ENCODE measurements around the gene ZNF136.
A peak's percentile ranks its signal among the peaks of the same experiment; 100 is the strongest.

ZNF136 gene

DNA sequence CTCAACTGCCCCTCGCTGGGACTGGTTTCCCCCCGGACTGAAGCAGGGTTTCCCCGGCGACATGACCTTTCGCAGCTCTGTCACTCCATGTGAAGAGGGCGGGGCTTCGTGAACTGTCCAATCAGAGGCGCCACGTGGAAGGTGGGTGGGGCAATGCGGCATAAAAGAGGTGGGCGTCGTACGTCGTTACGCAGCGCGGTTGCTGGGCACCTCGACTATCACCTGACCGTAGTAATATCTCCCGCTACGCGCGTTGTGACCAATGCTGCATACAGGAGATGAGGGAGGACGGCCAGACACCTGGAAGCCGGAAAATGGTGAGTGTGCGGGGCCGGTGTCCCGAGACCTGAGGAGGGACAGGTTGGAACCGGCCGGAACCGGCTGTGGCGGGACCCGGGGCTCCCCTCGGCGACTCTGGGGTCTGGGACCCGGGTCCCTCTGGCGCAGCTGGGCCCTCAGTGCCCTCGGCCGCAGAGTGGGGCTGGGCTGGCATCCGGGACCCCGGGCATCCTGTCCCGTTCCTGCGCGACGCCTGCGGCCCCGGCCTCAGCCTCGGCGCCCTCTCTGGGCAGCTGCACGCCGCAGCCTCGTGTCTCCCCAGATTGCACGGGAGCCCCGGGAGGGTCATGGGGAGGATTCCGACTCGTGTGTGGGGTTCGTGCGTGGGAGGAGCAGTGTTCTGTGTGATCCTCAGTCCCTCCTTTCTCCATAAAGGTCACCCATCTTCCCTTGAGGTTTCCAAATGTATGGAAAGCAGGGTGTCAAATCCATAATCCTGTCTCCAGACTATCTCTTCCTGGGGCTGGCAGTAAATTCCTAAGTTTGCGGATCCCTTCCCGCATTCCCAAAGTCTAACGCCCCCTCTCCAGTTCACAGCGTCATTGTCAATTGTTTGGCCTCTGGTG is 32.2 kb downstream of the ZNF136 start:
- peak; percentile 34 for DNase-seq (ENCODE audit: low read depth)

DNA sequence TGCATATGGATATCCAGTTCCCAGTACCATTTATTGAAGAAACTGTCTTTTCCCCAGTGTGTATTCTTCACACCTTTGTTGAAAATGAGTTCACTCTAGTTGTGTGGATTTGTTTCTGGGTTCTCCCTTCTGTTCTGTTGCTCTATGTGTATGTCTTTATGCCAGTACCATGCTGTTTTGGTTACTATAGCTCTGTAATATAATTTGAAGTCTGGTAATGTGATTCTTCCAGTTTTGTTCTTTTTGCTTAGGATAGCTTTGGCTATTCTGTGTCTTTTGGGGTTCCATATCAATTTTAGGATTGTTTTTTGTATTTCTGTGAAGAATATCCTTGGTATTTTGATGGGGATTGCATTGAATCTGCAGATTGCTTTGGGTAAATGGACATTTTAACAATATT is 35.2 kb downstream of the ZNF136 start:
- no peak for DNase-seq (ENCODE audit: low read depth)

DNA sequence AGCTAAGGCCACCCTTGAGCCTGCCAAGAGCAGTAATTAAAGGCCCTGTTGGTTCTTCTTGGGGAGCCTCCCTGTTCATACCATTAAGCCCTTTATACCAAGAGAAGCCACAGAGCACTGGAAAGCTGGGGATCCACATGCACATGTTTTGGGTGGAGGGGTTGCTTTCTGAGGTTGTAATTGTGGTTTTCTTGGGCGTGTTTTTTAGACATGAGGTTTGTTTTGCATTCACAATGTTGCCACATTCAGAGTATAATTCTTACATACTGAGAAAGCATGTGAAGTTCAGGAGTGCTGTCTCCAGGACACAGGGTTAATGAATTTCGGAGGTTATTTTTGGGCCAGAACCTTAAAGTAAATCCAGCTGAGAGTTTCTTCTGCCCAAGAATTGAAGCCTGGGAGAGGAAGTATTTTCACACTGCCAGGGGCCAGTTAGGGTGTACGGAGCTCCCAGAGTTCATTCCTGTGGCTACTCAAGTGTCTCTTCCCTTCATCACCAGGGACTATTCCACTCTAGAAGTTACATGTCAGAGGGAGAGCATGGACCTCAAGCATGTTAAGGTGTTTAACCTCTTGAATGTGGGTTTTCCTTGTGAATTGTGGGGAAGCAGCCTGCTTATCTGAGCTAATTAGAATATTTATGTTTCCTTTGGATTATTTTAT is 37.0 kb downstream of the ZNF136 start:
- no peak for DNase-seq (ENCODE audit: low read depth)

DNA sequence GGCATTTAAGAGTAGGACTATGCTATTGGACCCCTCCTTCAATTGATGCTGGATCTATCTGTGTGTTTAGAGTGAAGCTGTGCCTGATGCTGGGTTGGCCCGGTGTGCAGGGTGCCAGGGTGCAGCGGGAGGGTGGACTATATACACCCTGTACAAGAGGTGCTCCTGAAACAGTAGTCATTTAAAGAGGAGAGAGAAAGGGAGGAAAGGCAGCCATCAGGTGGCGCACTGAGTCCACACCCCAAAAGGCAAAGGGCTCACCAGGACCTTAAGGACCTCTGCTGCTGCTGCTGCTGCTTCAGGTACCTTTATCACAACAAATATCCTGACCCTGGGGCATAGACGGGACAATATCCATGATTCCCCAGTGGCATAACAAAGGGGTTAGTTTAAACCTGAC is 39.4 kb downstream of the ZNF136 start:
- DNase-seq (ENCODE audit: low read depth), result peak; percentile 3

DNA sequence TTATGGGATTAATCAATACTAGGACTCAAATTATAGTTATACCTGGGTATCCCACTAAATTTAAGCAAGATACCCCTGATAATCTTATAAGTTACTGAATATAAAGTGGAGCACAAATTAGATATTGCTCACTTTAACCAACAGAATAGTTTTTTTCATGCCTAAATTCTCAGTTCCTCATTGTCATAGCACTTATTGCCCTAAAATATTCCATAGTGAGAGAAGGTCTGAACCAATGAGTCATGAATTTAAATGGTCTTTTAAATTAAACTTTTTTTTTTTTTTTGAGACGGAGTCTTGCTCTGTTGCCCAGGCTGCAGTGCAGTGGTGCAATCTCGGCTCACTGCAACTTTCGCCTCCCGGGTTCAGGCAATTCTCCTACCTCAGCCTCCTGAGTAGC is 42.4 kb downstream of the ZNF136 start:
- no peak for DNase-seq (ENCODE audit: low read depth)

DNA sequence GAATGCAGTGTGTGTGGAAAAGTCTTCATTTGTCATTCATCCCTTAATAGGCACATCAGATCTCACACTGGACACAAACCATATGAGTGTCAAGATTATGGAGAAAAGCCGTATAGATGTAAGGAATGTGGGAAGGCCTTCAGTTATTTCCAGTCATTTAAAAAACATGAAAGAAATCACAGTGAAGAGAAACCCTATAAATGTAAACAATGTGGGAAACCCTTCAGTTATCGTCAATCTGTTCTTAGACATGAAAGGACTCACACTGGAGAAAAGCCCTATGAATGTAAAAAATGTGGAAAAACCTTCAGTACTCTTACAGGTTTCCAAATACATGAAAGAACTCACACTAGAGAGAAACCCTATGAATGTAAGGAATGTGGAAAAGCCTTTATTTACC is 45.3 kb downstream of the ZNF136 start:
- DNase-seq (ENCODE audit: low read depth), result no peak

DNA sequence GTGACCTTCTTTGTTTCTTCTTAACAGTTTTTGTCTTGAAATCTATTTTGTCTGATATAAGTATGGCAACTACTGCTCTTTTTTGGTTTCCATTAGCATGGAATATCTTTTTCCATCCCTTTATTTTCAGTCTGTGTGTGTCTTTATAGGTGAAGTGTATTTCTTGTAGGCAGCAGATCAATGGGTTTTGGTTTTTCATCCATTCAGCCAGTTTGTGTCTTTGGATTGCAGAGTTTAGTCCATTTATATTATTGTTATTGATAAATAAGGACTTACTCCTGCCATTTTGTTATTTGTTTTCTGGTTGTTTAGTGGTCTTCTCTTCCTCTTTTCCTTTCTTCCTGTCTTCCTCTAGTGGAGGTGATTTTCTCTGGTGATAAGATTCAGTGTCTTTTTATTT is 54.4 kb downstream of the ZNF136 start:
- no peak for DNase-seq (ENCODE audit: low read depth)

DNA sequence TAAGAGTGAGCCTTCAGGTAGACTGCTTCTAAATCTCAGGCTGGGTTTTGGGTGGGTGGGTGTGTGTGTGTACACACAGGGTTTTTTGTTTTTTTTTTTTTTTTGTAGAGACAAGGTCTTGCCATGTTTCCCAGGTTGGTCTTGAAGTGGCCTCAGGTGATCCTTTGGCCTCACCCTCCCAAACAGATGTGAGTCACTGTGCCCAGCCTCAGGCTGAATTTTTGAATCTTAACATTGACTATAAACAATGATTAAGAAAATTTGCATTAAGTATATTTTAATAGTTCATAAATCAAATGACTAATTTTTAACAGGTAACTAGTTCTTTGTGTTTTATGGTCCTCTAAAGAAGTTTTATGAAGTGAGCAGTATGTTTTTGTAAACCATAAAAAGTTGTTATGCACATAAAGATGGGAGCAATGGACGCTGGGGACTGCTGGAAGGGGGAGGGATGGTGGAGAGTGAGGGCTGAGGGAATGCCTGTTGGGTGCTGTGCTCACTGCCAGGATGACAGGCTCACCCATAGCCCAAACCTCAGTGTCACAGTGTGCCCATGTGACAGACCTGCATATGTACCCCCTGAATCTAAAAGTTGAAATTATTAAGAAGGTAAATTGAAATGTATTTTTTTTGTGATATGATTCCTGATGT is 60.2 kb downstream of the ZNF136 start:
- no peak for DNase-seq (ENCODE audit: low read depth)

DNA sequence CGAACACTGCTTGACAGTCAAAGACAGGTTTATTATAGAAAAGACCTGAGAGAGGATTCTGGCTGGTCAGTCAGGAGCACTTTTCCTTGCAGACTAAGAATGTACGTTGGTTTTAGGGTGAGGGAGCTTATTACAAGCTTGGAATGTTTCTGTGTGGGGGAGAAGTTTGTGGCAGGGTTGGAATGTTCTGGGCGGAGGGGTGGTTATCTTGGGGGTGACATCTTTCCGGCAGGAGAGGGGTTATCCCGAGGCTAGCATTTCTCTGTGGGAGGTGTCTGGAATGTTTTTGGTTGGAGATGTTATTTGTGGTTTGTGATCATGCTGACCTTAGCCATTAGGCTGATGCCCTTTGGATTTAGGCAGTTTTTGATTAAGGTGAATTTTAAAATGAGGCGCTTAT is 61.8 kb downstream of the ZNF136 start:
- no peak for DNase-seq (ENCODE audit: low read depth)

DNA sequence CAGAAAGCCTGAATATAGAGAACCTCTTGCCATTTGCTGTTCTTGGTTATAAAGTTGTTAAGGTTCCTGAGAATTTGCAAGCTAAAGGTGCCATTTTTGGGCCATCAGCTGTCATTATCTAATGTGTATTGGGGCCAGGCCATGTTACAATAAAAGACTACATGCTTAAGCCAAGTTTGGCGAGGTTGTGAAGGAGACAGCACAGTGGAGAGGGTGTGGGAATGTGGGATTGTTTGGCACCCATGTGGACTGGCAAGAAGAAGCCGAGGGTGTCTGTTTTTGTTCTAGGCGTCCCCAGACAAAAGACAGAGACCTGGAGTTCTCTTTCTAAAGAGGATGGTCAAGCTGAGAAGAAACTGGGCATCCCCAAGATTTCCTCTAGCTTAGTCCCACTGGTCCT is 67.1 kb downstream of the ZNF136 start:
- DNase-seq (ENCODE audit: low read depth), result no peak

DNA sequence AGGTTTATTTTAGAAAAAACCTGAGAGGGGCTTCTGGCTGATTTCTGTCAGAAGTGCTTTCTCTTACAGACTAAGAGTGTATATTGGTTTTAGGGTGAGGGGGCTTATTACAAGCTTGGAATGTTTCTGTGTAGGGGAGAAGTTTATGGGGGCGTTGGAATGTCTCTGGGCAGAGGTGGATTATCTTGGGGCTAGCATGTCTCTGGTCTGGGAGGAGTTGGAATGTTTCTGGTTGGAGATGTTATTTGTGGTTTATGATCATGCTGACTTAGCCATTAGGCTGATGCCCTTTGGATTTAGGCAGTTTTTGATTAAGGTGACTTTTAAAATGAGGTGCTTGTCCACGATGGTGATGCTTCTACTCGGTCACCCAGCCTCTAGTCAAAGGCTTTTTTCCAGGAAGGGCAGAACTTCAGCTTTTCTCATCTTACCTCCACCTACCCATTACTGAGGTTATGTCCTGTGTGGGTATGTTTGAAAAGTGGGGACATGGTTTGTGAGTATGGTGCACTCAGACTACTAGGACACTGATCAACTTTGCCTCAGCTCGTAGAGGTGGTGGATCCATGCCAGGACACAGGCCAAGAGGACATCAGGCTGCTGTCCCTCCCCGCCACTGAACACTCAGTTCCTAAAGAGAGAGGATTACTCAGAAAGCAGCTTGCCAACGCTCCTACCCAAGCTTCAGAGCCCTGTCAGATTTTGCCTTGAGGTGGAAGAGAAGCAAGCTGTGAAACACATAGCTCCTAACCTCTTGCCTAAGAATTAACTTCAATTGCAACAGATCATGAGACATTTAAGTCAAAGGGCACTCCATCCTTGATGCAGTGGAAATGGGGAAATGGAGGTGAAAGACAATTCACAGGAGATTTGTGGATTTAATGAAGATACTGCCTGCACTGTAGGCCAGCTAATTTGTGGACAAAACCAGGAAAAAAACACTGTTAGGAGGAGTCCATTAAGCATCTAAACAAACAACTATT is 68.1 kb downstream of the ZNF136 start:
- no peak for DNase-seq (ENCODE audit: low read depth)

DNA sequence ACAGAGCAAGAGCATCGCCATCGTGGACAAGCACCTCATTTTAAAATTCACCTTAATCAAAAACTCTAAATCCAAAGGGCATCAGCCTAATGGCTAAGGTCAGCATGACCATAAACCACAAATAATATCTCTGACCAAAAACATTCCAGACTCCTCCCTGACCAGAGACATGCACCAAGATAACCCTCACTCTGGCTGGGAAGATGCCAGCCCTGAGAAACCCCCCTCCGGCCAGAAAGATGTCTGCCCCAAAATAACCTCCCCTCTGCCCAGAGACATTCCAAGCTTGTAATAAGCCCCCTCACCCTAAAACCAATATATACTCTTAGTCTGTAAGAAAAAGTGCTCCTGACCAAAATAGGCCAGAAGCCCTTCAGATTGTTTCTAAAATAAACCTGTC is 70.1 kb downstream of the ZNF136 start:
- no peak for DNase-seq (ENCODE audit: low read depth)

DNA sequence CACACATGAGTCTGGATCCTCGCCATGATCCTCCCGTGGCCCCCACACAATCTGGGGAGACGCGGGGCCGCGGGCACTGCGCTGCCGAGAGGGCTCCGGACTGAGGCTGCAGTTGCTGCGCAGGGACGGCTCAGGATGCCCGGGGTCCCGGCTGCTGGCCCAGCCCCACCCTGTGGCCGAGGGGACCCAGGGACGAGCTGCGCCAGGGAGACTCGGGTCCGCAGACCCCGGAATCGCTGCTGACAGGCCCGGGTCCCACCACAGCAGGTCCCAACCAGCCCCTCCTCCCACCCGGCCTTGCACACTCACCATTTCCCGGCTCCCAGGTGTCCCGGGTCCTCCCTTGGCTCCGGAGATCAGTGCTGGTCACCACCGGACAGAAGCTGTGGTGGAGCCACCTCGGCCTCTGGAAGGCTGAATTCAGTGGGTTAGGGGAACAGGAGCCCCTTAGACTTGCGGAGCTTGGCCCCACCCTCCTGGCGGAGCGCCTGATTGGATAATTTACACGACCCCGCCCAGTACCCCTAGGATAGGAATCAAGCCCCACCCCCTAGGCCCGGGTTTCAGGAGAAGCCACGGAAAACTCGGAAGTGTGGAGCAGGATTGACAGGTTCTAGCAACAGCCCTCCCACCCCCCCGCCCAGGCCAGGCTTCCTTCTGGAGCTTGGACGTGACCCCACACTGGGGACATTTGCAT is 74.4 kb downstream of the ZNF136 start:
- no peak for DNase-seq (ENCODE audit: low read depth)
